Right atrium auricular region (tissue), 2 donors: ENCODE results near the gene FAM89A. TPM values are rescaled to one million over a fixed set of nuclear protein-coding genes. Genes with fewer than 3 reads are reported as not detected.
"Not testable (repeated sequence)": the region's sequence is repeated elsewhere in the genome, so short reads cannot be mapped to it uniquely, and the experiment has no call there.

Source experiments
- DNase-seq: peaks from one replicate; pipeline ENCODE4 v3.0.0-alpha.2; 2019; ENCODE audit warnings: low spot score
- H3K27ac ChIP-seq, 2 donors: fragments of 200-600 bp; sonication (generic); 1 replicate in 1 of 2; 2 replicates in 1 of 2; pipeline ENCODE4 v1.5.1; 2016 to 2019
- H3K27me3 ChIP-seq, 2 donors: fragments of 200-600 bp; sonication (generic); one replicate each; pipeline versions ENCODE4 v1.5.1 to v1.6.0; 2017 to 2019
- H3K36me3 ChIP-seq: fragments of 200-600 bp; sonication (generic); one replicate; pipeline ENCODE4 v1.5.1; 2016
- H3K4me1 ChIP-seq, 2 donors: fragments of 200-600 bp; sonication (generic); one replicate each; pipeline versions ENCODE4 v1.5.1 to v1.6.0; 2017 to 2019
- H3K4me3 ChIP-seq, 2 donors: fragments of 200-600 bp; sonication (generic); 1 replicate in 1 of 2; 2 replicates in 1 of 2; pipeline ENCODE4 v1.5.1; 2017 to 2019; ENCODE audit warnings: mild to moderate bottlenecking in 1 of 2, moderate library complexity in 1 of 2
- H3K9me3 ChIP-seq, 2 donors: fragments of 200-600 bp; sonication (generic); one replicate each; pipeline ENCODE4 v1.5.1; 2019
- total RNA-seq, 2 donors: library from RNA; depleted of rRNA; stranded (reverse); fragments of >200 nt; gene quantifications; one replicate each; pipeline ENCODE4 v1.1.0, GENCODE V29; 2016
- TF ChIP-seq, protein P1 (sequence below), 2 donors: fragments of 200-600 bp; sonication (generic); IDR thresholded peaks; one replicate each; pipeline ENCODE4 v1.5.1; 2019; ENCODE audit warnings: antibody characterized with exemption in 2 of 2

The FAM89A gene
- total RNA-seq, 2 donors from 2014 or later = 6.4 to 11.2 TPM

DNA sequence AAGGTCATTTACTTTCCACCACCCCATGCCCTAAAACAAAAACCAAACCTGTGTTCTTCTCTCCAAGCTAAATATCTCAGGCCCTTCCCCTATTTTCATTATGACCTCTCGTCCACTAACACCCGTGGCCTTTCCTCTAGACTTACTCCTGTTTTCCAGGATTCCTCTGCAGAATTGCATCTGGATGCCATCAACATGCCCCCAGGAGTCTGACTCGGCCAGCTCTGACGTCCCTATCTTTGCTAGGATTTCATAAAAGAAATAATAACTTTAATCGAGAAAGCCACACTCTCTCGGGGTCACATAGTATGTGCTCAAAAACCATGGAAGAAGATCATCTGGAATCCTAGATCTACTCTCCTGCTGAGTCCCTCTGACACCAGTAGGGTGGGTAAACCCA lies 13.5 kb downstream of the FAM89A start:
- H3K4me1 ChIP-seq = no peaks in the 10 kb centered on the region
- no peak overlapping the region for H3K27ac ChIP-seq
- DNase-seq = no peak
- H3K9me3 ChIP-seq = no peaks in the 10 kb centered on the region
- H3K4me3 ChIP-seq = no peak overlapping the region
- TF ChIP-seq, protein P1, sequence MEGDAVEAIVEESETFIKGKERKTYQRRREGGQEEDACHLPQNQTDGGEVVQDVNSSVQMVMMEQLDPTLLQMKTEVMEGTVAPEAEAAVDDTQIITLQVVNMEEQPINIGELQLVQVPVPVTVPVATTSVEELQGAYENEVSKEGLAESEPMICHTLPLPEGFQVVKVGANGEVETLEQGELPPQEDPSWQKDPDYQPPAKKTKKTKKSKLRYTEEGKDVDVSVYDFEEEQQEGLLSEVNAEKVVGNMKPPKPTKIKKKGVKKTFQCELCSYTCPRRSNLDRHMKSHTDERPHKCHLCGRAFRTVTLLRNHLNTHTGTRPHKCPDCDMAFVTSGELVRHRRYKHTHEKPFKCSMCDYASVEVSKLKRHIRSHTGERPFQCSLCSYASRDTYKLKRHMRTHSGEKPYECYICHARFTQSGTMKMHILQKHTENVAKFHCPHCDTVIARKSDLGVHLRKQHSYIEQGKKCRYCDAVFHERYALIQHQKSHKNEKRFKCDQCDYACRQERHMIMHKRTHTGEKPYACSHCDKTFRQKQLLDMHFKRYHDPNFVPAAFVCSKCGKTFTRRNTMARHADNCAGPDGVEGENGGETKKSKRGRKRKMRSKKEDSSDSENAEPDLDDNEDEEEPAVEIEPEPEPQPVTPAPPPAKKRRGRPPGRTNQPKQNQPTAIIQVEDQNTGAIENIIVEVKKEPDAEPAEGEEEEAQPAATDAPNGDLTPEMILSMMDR (IDR thresholded peaks at IDR 0.05) = no peak
- no peaks in the 10 kb centered on the region for H3K36me3 ChIP-seq
- H3K27me3 ChIP-seq = no peaks in the 10 kb centered on the region

DNA sequence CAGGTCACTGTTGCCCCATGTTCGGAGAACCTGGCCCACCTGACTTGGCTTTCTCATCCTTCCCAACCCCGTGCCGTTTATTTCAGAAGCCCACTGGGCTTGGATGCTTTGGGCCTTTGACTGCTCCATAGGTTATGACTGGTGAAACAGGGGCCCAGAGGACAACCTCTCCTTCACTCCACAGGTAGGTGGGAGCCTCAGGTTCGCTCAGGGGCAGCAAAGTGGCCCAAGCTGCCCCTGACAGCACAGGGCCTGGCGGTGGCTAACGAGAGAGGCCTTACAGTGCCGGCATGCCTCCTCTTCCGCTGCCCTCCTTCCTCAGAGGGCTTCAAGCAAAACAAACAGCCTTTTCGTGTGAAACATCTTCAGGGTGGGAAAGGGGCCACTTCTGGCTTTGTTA lies 16.9 kb downstream of the FAM89A start:
- TF ChIP-seq, protein P1 (IDR thresholded peaks at IDR 0.05) = no peak
- Histone ChIP-seq H3K4me1 (peaks cover 0 to 9% of the 10 kb centered on the region in 2 donors), H3K36me3 (no peaks in the 10 kb centered on the region), H3K27ac (no peak overlapping the region), H3K4me3 (no peak overlapping the region), H3K27me3 (no peaks in the 10 kb centered on the region), H3K9me3 (no peaks in the 10 kb centered on the region)
- DNase-seq = no peak

DNA sequence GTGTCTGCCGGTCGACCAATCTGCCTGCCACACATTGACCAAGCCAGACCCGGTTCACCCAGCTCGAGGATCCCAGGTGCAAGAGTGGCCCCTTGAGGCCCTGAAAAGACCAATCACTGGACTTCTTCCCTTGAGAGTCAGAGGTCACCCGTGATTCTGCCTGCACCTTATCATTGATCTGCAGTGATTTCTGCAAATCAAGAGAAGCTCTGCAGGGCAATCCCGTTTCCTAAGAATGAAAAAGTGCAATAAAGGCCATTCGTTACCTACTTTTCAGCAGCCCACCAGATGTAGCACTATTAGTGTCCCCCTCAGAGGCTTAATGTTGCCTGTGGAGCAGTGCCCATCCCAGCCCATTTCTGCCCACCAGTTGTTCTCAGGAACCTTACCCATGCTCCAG lies 17.5 kb downstream of the FAM89A start:
- H3K9me3 ChIP-seq, H3K27ac ChIP-seq, DNase-seq, H3K27me3 ChIP-seq, H3K4me1 ChIP-seq, H3K4me3 ChIP-seq, H3K36me3 ChIP-seq: not testable (repeated sequence)

DNA sequence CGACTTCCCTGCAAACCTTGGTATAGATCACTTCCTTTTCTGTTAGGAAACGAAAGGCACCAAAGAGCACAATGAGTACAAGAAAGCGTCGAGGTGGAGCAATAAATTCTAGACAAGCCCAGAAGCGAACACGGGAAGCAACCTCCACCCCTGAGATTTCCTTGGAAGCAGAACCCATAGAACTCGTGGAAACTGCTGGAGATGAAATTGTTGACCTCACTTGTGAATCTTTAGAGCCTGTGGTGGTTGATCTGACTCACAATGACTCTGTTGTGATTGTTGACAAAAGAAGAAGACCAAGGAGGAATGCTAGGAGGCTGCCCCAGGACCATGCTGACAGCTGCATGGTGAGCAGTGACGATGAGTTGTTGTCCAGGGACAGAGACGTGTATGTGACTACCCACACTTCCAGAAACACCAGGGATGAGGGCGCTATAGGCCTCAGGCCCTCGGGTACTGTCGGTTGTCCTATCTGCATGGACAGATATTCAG lies 18.5 kb downstream of the FAM89A start:
- Histone ChIP-seq H3K9me3 (no peaks in the 10 kb centered on the region), H3K4me1 (peaks cover 0 to 9% of the 10 kb centered on the region in 2 donors), H3K27me3 (no peaks in the 10 kb centered on the region), H3K36me3 (no peaks in the 10 kb centered on the region), H3K4me3 (no peak overlapping the region), H3K27ac (peak overlapping the region in 1 of 2 donors; percentile 39)
- no peak for DNase-seq
- TF ChIP-seq, protein P1 (IDR thresholded peaks at IDR 0.05) = no peak

DNA sequence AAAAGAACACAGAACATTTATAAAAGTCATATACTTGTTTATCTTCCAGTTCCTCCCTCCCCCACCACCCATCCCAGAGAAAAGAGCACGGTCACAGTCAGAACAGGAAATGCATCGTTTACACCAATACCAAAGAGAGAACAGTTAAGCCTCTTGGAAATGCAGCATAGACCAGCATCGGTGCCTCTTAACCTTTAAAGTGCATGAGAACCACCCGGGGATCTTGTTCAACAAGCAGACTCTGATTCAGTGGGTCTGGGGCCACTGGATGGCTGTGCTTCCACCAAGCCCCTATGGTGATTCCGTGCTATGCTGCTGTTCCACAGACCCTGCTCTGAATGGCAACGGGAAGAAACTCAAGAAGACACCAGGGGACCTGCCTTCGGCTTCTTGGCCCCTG lies 19.2 kb downstream of the FAM89A start:
- no peak for DNase-seq
- TF ChIP-seq, protein P1 (IDR thresholded peaks at IDR 0.05) = no peak
- H3K4me3 ChIP-seq = no peak overlapping the region
- H3K27ac ChIP-seq = peak overlapping the region; percentile 39
- no peaks in the 10 kb centered on the region for H3K27me3 ChIP-seq
- no peaks in the 10 kb centered on the region for H3K36me3 ChIP-seq
- H3K4me1 ChIP-seq = peaks cover 0 to 9% of the 10 kb centered on the region in 2 donors
- H3K9me3 ChIP-seq = no peaks in the 10 kb centered on the region

DNA sequence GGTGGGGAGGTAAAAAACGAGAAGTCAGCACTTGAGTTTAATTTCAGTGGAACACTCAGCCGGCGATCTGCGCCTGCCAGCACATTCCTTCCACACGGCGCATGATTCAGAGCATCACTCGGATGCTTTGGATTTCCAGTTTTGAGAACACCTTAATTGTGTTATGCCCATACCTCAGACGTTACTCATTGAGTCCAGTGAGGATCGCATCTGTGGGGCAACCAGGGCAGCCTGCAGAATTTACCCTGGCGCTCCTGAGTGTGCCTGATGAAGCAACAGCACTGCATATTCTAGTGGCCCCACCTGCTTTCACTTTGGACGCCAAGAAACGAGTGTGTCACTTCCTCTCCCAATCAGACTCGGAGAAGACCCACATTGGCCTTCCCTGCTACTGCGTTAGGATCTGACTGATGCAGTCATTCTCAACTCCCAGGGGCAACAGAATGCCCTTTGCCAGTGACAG lies 19.9 kb downstream of the FAM89A start:
- Histone ChIP-seq H3K27me3 (no peaks in the 10 kb centered on the region), H3K4me3 (no peak overlapping the region), H3K36me3 (no peaks in the 10 kb centered on the region), H3K4me1 (peaks cover 0 to 9% of the 10 kb centered on the region in 2 donors), H3K9me3 (no peaks in the 10 kb centered on the region), H3K27ac (peak overlapping the region; percentile 39)
- TF ChIP-seq, protein P1 (IDR thresholded peaks at IDR 0.05) = no peak
- DNase-seq = no peak
